Measurements from ENCODE around the gene MYRFL. TPM values are rescaled to one million over a fixed set of nuclear protein-coding genes. Genes with fewer than 3 reads are reported as not detected.

The MYRFL gene
- total RNA-seq, 1 donor from 2014 or later = 0.95 TPM

- DNase-seq (ENCODE audit: low spot score) = no peak
Measured at GRCh38 chr12:69931569-69931968, 106.5 kb downstream of the MYRFL start.

DNA sequence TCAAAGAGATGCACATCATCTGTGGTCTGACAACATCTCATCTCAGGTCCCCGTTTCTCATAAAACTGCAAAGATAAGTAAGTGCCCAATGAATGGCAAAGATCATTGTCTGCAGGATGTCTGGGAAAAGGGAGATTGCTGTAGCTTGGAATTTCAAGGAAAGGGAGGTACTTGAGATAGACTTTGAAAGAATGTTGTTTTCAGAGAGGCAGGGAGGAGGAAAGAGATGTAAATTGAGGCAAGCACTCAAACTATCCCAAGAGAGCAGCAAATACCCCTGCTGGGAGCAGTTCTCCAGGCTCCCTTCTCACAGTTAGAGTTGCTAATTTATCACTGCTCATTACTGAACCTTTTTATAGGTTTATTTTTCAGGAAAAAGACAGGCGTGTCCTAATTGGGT lies 107.1 kb downstream of the MYRFL start:
- no peak for DNase-seq (ENCODE audit: low spot score)

DNA sequence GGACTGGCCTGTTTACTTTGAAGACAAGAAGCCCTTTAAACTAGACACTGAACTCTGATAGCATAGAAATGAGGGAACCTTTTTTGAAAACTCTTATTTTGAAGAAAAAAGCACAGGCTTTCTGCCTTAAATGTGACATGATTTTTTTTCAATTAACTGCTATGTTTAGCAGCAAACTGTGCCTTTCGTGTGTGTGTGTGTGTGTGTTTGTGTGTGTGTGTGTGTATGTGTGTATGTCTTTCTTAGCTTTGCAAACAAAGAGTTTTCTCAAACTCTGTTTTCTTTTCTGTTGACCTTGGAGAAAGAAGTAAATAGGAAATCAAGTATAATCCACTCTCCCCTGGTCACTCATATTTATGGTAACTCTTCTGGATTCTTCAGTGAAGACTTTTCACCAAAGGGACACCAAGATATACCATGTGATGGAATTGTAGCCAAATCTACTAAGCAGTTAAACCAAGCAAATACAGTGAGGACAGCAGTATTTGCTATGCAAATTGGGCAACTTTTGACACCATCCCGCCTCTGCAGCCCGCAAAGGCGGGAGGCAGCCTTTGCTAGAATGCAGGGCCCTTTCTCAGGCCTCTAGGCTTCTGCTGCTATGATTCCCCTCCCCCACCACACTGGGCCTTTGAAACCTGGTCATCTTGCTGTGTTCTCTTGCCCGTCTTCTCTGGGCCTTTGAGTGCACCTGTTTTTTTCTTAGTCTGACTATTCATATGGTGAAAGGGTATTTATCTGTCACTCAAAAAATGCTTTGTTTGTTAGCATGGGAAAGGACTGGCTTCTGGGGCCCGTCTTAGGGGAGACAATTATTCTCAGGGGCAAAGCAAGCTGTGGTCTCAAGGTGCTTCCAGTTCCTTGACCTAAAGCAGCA lies 107.9 kb downstream of the MYRFL start:
- no peak for DNase-seq (ENCODE audit: low spot score)

- DNase-seq (ENCODE audit: low spot score) = no peak
Measured at GRCh38 chr12:69934011-69934410, 109.0 kb downstream of the MYRFL start.

DNA sequence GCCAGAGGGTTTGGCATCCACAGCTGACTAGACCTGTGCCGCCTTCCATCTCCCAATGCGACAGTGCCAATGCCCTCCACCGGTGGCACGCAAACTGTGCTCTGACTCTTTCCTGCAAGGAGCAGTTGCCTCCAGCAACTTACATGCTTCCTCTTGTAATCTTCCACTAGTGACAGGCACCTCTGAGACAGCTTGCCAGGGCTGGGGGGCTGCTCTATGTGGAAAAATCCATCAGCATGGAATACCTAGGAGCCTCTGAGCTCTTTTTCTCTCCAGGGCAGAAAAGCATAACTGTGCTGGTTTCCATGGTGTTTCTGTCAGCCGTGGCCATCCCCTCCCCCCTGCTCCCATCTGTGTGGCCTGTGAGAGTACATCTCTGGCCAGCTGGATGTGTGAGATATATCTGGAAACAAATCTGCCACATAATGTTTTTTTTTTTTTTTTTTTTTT lies 110.6 kb downstream of the MYRFL start:
- no peak for DNase-seq (ENCODE audit: low spot score)

DNA sequence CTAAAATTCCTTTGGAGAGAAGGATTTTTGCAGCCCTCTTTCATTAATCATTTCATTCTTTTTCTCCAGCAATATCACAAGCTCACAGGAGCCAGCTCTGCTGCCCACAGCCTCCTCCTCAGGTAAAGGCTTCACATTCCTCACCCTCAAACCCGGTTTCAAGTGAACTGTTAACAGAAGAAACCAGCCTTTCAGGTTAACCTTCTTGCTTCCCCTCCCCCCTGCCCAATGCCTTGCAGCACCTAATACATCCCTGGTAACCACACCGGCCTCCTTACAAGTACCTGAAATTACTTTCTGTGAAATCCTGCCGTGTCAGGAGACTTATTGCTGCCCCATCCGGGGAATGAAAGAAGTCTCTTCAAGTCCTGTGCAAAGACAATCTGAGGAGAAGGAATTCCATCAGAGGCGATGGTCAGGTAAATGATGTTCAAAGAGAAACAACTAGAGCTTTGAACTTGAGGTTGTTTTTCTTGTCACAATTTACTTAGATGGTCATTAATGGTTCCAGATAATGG lies 111.2 kb downstream of the MYRFL start:
- DNase-seq (ENCODE audit: low spot score) = no peak

DNA sequence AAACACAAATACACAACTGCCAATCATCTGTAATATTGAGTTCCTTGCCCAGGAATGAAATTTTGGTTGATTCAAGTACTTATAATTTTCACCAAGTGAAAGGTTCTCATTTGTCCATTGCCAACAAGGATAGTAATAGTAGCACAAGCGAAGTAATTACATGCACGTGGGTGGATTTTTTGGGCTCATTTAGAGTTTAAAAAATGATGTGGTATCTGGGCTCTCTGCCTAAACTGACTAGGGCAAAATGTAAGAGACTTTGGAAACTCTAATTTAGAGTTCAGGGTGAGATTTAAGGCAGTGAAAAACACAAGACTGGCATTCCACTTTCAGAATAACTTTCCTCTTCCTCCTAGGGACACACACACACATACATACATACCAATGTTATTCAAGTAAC lies 111.7 kb downstream of the MYRFL start:
- no peak for DNase-seq (ENCODE audit: low spot score)

- no peak for DNase-seq (ENCODE audit: low spot score)
Measured at GRCh38 chr12:69947123-69947522, 122.1 kb downstream of the MYRFL start.

DNA sequence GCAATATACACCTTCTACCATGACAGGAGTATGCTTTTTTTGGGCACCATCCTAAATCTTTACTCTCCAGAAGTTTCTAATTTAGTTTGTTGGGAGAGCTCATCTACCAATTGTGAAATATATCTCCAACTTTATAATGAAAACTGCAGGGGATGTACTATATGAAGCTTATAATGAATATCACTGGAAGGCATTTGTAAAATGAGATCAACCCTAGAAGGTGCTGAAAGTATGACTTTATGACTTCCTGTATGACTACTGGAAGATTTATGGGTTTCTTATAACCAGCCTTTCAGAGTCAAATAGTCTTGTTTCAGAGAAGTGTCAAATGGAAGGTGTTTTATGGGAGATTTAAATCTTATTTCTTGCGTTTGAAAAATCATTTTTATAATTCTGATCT lies 122.9 kb downstream of the MYRFL start:
- no peak for DNase-seq (ENCODE audit: low spot score)

DNA sequence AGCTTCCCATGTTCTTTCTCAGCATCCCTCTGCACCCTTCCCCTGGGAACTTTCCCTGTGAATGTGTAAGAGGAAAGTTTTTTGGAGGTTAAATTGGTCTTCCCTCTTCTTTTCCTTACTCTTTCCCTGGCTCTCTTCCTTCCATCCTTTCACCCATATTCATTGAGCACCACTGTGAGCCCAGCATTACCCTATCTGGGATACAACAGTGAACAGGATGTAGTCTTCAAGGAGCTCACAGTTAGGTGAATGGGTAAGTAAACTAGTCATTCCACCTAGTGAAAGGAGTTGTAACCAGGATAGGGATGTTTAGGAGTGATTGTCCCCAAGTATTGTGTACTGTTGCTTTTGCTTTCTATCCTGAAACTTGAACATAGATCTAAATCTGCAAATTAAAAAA lies 123.8 kb downstream of the MYRFL start:
- DNase-seq (ENCODE audit: low spot score) = no peak

- no peak for DNase-seq (ENCODE audit: low spot score)
Measured at GRCh38 chr12:69949311-69950002, 124.4 kb downstream of the MYRFL start.

DNA sequence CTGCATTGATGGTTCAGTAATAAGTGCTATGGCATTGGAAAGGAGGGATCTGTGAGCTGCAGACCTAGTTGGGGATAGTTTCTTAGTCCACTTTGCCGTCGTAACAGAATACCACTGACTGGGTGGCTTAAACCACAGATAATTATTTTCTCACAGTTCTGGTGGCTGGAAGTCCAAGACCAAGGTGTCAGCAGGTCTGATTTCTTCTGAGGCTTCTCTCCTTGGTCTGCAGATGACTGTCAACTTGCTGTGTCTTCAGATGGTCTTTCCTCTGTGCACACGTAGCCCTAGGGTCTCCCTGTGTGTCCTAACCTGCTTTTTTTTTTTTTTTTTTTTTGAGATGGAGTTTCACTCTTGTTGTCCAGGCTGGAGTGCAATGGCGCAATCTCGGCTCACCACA lies 126.1 kb downstream of the MYRFL start:
- DNase-seq (ENCODE audit: low spot score) = no peak

GRCh38 chr12:69952890-69953289 lies 127.9 kb downstream of the MYRFL start:
- DNase-seq (ENCODE audit: low spot score) = no peak

GRCh38 chr12:69961246-69961645 lies 136.2 kb downstream of the MYRFL start:
- DNase-seq (ENCODE audit: low spot score) = no peak

DNA sequence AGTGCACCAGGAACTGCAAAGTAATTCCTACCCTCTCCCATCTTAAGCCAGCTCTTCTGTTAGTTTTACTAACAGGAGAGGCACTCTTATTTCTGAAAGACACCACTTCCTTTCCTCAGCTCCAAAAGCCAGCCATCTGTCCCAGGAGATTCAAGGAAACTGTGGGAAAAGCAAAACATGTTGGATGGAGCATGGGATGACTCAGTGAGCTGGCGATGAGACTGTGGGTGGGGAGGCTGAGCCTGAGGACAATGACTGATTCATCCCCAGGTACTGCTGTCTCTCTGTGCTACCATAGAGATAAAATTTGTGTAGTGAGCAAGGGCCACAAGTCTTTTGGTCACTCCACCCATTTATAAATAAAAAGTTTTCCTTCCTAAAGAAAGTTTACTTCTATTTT lies 141.4 kb downstream of the MYRFL start:
- DNase-seq (ENCODE audit: low spot score) = no peak

DNA sequence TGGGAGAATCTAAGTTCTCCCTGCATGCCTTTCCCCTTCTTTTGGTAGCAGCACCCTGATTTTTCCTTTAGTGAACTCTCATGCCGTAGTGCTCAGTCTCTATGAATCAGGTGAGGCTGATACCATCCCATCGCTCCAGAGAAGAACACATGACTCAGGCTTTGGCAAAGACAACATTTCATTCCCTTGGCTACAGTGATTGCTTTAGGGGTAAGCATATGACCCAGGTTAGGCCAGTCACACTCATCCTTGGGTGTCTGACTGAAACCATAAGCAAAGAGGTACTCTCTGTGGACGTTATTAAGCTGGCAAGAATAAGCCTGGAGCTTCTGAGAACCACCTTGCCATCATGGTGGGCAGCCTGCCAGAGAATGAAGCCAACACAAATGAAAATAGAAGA lies 141.8 kb downstream of the MYRFL start:
- no peak for DNase-seq (ENCODE audit: low spot score)

DNA sequence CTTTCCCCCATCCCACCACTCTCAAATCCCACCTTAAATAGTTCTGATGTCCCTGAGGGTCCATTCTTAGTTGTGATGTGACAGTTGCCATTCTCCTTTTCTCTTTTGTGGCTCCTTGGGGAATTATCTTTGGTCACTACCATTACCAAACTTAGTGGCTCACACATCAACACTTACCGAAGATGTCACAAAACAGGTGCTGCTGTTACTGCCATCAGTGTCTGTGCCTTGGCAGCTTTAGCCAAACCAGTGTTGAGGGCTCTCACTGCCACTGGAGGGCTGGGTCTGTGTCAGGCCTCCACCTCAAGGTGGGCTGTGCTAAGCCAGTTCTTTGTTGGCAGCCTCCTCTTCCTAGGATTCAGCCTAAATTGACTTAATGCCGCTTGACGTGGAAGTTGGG lies 144.0 kb downstream of the MYRFL start:
- no peak for DNase-seq (ENCODE audit: low spot score)

DNA sequence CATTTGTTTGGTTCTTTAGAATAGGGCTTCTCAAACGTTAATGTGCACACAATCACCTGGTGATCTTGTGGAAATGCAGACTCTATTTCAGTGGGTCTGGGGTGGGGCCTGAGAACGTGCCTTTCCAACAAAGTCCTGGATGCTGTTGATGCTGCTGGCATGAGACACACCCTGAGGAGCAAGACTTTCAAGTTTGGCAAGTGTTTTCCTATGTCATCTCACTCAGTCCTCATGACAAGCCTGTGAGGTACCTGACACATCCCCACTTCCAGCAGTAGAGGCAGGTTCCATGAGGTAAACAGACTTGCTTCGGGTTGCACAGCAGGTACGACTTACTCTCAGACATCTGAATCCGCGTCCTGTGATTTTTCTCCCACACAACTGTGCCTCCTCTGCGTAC lies 147.1 kb downstream of the MYRFL start:
- DNase-seq (ENCODE audit: low spot score) = no peak

GRCh38 chr12:69978020-69978419 lies 153.0 kb downstream of the MYRFL start:
- no peak for DNase-seq (ENCODE audit: low spot score)

DNA sequence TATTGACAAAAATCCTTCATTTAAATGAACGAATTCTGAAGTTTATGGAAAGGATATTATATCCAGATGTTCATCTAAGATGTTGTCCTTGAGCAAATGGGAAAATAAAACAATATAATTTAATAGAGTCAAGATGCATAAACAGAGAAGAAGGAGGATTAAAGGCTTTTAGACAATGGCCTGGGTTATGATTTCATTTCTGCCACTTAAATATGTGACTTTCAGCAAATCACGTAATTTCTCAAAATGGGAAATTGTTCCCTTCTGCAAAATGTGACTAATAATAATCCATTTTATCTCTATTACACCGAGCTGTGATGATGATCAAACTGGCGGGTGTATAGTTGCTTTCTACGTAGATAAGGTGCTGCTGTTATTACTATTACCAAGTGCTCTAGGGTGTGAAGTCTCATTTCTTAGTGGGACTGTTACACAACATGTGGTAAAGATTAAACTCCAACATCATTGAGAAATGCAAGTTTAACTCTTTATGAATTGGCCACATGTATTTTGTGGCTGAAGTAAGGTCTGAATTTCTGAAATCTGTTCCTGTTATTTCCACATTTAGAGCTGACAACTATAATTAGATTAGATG lies 157.0 kb downstream of the MYRFL start:
- DNase-seq (ENCODE audit: low spot score) = no peak

DNA sequence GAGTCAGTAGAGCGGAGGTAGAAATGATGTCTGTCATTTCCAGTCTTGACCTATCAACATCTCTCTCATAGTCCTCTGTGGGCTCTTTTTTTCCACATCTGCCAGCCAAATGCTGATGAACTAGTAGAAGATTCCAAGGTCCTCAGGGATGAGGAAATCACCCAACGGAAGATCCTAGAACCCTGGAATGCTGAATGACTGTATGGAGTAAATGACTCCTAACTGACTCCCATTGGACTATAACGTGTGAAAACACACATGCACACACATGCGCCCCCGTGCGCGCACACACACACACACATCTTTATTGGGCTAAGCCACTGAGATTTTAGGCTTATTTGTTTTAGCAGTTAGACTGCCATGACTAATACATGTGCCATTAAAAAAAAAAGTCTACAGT lies 159.2 kb downstream of the MYRFL start:
- no peak for DNase-seq (ENCODE audit: low spot score)

DNA sequence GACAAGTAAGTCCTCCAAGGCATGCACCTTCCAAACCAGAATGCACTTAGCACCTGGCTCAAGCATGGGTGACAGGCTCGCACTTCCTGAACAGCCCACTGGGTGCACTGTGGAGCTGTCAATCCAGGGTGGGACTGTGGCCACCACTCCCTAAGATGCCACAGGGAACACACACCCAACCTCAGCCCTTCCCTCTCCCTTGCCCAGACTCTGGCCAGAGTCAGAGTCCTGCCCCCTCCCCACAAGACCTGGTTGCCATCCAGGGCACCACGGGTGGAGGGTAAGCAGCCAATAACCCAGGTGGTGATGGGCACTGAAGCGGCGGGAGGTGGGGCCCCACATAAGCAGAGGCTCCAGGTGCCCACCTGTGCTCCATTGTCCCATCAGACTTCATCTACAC lies 160.6 kb downstream of the MYRFL start:
- DNase-seq (ENCODE audit: low spot score) = no peak

- no peak for DNase-seq (ENCODE audit: low spot score)
Measured at GRCh38 chr12:69986114-69986513, 161.1 kb downstream of the MYRFL start.
